ENCODE results near the gene RPP40.
"Not testable (repeated sequence)": the region's sequence is repeated elsewhere in the genome, so short reads cannot be mapped to it uniquely, and the experiment has no call there.

RPP40 gene

GRCh38 chr6:5044866-5045265, 41.0 kb upstream of the RPP40 start:
- no peak for TF ChIP-seq CTCF (IDR thresholded peaks at IDR 0.05; ENCODE audit: control extremely low read depth, extremely low read depth, low read depth, missing control alignments)
- ChIA-PET POLR2A (no interaction called here), CTCF (no interaction called here)

GRCh38 chr6:5042436-5042835, 38.6 kb upstream of the RPP40 start:
- POLR2A ChIA-PET: no interaction called here
- TF ChIP-seq CTCF (IDR thresholded peaks at IDR 0.05; ENCODE audit: control extremely low read depth, extremely low read depth, low read depth, missing control alignments): no peak
- no peak for DNase-seq (ENCODE audit: extremely low spot score)
- CTCF ChIA-PET: no interaction called here

More at GRCh38 chr6:5044866-5045265, 41.0 kb upstream of the RPP40 start:
- no peak for DNase-seq (ENCODE audit: extremely low spot score)

- TF ChIP-seq CTCF (IDR thresholded peaks at IDR 0.05; ENCODE audit: control extremely low read depth, extremely low read depth, low read depth, missing control alignments): no peak
- POLR2A ChIA-PET: no interaction called here
- no peak for DNase-seq (ENCODE audit: extremely low spot score)
- CTCF ChIA-PET: no interaction called here
Measured at GRCh38 chr6:5041955-5042354, 38.1 kb upstream of the RPP40 start.

GRCh38 chr6:5036269-5036668, 32.4 kb upstream of the RPP40 start:
- ChIA-PET POLR2A (no interaction called here), CTCF (interaction anchor here (0.6 to 1.1 kb wide), 2 partner anchors 14 to 107 kb away, joined by 3 read pairs; no protein-coding TSS in a partner anchor)
- TF ChIP-seq CTCF (IDR thresholded peaks at IDR 0.05; ENCODE audit: control extremely low read depth, extremely low read depth, low read depth, missing control alignments): no peak
- DNase-seq (ENCODE audit: extremely low spot score): no peak

- no peak for TF ChIP-seq CTCF (IDR thresholded peaks at IDR 0.05; ENCODE audit: control extremely low read depth, extremely low read depth, low read depth, missing control alignments)
- POLR2A ChIA-PET: no interaction called here
- CTCF ChIA-PET: no interaction called here
- DNase-seq (ENCODE audit: extremely low spot score): no peak
Measured at GRCh38 chr6:5034736-5035135, 30.9 kb upstream of the RPP40 start.

- POLR2A ChIA-PET: no interaction called here
- no peak for DNase-seq (ENCODE audit: extremely low spot score)
- CTCF ChIA-PET: no interaction called here
- no peak for TF ChIP-seq CTCF (IDR thresholded peaks at IDR 0.05; ENCODE audit: control extremely low read depth, extremely low read depth, low read depth, missing control alignments)
Measured at GRCh38 chr6:5034328-5034727, 30.5 kb upstream of the RPP40 start.

- POLR2A ChIA-PET; DNase-seq (ENCODE audit: extremely low spot score); CTCF ChIA-PET: not testable (repeated sequence)
Measured at GRCh38 chr6:5033214-5033904, 29.5 kb upstream of the RPP40 start.

- POLR2A ChIA-PET; DNase-seq (ENCODE audit: extremely low spot score): not testable (repeated sequence)
- CTCF ChIA-PET: interaction anchor here (1.4 kb wide), 1 partner anchor 14 kb away, joined by 5 read pairs; no protein-coding TSS in a partner anchor
Measured at GRCh38 chr6:5032706-5033105, 28.9 kb upstream of the RPP40 start.

Data from GM10248 (cell line).